Liver (tissue), 9 donors: ENCODE measurements around the gene TAAR2. TPM values are rescaled to one million over a fixed set of nuclear protein-coding genes. Genes with fewer than 3 reads are reported as not detected.

ENCODE experiments used
- DNase-seq: peaks from one replicate; pipeline ENCODE4 v3.0.0-alpha.2; 2017; ENCODE audit warnings: low spot score
- H3K27ac ChIP-seq, 2 donors: one replicate each; pipeline ENCODE4 v1.7.0; 2013; ENCODE audit warnings: inconsistent platforms in 2 of 2, low read length in 2 of 2, control low read depth in 1 of 2, low read depth in 1 of 2, mild to moderate bottlenecking in 1 of 2
- H3K27me3 ChIP-seq, 4 donors: one replicate each; pipeline versions ENCODE4 v1.6.1 to v1.7.0; 2013; ENCODE audit warnings: low read length in 3 of 4, inconsistent platforms in 1 of 4, mild to moderate bottlenecking in 1 of 4, moderate library complexity in 1 of 4; ENCODE audit not compliant: control insufficient read depth in 4 of 4, insufficient read depth in 4 of 4
- H3K36me3 ChIP-seq, 4 donors: one replicate each; pipeline versions ENCODE4 v1.6.1 to v1.7.0; 2013; ENCODE audit warnings: low read length in 3 of 4, mild to moderate bottlenecking in 3 of 4, low read depth in 1 of 4, moderate library complexity in 1 of 4; ENCODE audit not compliant: control insufficient read depth in 4 of 4, insufficient read depth in 3 of 4
- H3K4me1 ChIP-seq, 4 donors: one replicate each; pipeline versions ENCODE4 v1.6.1 to v1.7.0; 2013; ENCODE audit warnings: low read length in 3 of 4, mild to moderate bottlenecking in 3 of 4, moderate library complexity in 1 of 4; ENCODE audit not compliant: control insufficient read depth in 4 of 4, insufficient read depth in 4 of 4
- H3K4me3 ChIP-seq, 3 donors: one replicate each; pipeline versions ENCODE4 v1.6.1 to v1.7.0; 2013; ENCODE audit warnings: low read length in 3 of 3, control low read depth in 1 of 3, low read depth in 1 of 3, mild to moderate bottlenecking in 1 of 3
- H3K9ac ChIP-seq, 2 donors: one replicate each; pipeline ENCODE4 v1.7.0; 2013; ENCODE audit warnings: low read length in 2 of 2, mild to moderate bottlenecking in 2 of 2, moderate library complexity in 2 of 2, control low read depth in 1 of 2, low read depth in 1 of 2
- H3K9me3 ChIP-seq, 4 donors: one replicate each; pipeline versions ENCODE4 v1.6.1 to v1.7.0; 2013; ENCODE audit warnings: low read length in 3 of 4; ENCODE audit not compliant: control insufficient read depth in 4 of 4
- ATF3 ChIP-seq: IDR thresholded peaks from 2 replicates; pipeline ENCODE4 v1.6.1; 2016; ENCODE audit warnings: antibody characterized with exemption
- CTCF ChIP-seq: fragments of 150-350 bp; IDR thresholded peaks from 2 replicates; pipeline ENCODE4 v1.5.1; 2017; ENCODE audit warnings: improper control_type of control experiment, low read depth, low read length; ENCODE audit not compliant: missing input control
- EGR1 ChIP-seq, 2 donors: IDR thresholded peaks; 2 replicates each; pipeline ENCODE4 v1.6.1; 2016 to 2018; ENCODE audit warnings: antibody characterized with exemption in 2 of 2, low read depth in 2 of 2
- FOXA1 ChIP-seq: IDR thresholded peaks from 2 replicates; pipeline ENCODE4 v1.6.1; 2016; ENCODE audit warnings: antibody characterized with exemption
- FOXA2 ChIP-seq: IDR thresholded peaks from 2 replicates; pipeline ENCODE4 v1.6.1; 2016; ENCODE audit warnings: antibody characterized with exemption
- GABPA ChIP-seq, 2 donors: IDR thresholded peaks in 1 of 2; conservative IDR thresholded peaks in 1 of 2; 2 replicates each; pipeline ENCODE4 v1.6.1; 2016; ENCODE audit warnings: antibody characterized with exemption in 2 of 2, mild to moderate bottlenecking in 1 of 2, moderate library complexity in 1 of 2
- HNF4A ChIP-seq, 2 donors: conservative IDR thresholded peaks; 2 replicates each; pipeline ENCODE4 v1.6.1; 2016; ENCODE audit warnings: antibody characterized with exemption in 2 of 2, mild to moderate bottlenecking in 2 of 2
- HNF4G ChIP-seq: IDR thresholded peaks from 2 replicates; pipeline ENCODE4 v1.6.1; 2016; ENCODE audit warnings: antibody characterized with exemption
- JUND ChIP-seq, 2 donors: IDR thresholded peaks; 2 replicates each; pipeline ENCODE4 v1.6.1; 2016; ENCODE audit warnings: antibody characterized with exemption in 2 of 2
- MAX ChIP-seq: IDR thresholded peaks from 2 replicates; pipeline ENCODE4 v1.6.1; 2016; ENCODE audit warnings: antibody characterized with exemption
- NR2F2 ChIP-seq: IDR thresholded peaks from 2 replicates; pipeline ENCODE4 v1.6.1; 2016; ENCODE audit warnings: antibody characterized with exemption
- RAD21 ChIP-seq, 2 donors: IDR thresholded peaks; 2 replicates each; pipeline ENCODE4 v1.6.1; 2016; ENCODE audit warnings: antibody characterized with exemption in 2 of 2, mild to moderate bottlenecking in 2 of 2
- REST ChIP-seq: IDR thresholded peaks from 2 replicates; pipeline ENCODE4 v1.6.1; 2016; ENCODE audit warnings: antibody characterized with exemption, mild to moderate bottlenecking
- RXRA ChIP-seq, 2 donors: IDR thresholded peaks; 2 replicates each; pipeline ENCODE4 v1.6.1; 2017 to 2018; ENCODE audit warnings: antibody characterized with exemption in 2 of 2, mild to moderate bottlenecking in 1 of 2
- SP1 ChIP-seq: IDR thresholded peaks from 2 replicates; pipeline ENCODE4 v1.6.1; 2018; ENCODE audit warnings: antibody characterized with exemption, mild to moderate bottlenecking
- TAF1 ChIP-seq: conservative IDR thresholded peaks from 2 replicates; pipeline ENCODE4 v1.6.1; 2016; ENCODE audit warnings: antibody characterized with exemption, mild to moderate bottlenecking
- YY1 ChIP-seq: IDR thresholded peaks from 2 replicates; pipeline ENCODE4 v1.6.1; 2016; ENCODE audit warnings: antibody characterized with exemption, mild to moderate bottlenecking
- WGBS: extraction: QIAGEN DNeasy Blood & Tissue Kit; methylation state at CpG from one replicate; pipeline ENCODE4 v1.1.7; 2013; 5-methylcytosine and 5-hydroxymethylcytosine counted together
- polyA plus RNA-seq, 2 donors: library from polyadenylated mRNA; stranded (reverse) in 1 of 2; unstranded in 1 of 2; fragments of 200-250 nt in 1 of 2; fragments of >200 nt in 1 of 2; fragmentation: Nextera tagmentation in 1 of 2; extraction: Ambion mirVana in 1 of 2; gene quantifications; one replicate each; pipeline versions ENCODE4 v1.2.1 to v1.2.3, GENCODE V29; 2013 to 2015
- total RNA-seq, 2 donors: library from RNA; depleted of rRNA; stranded (reverse); fragments of >200 nt; gene quantifications; one replicate each; pipeline ENCODE4 v1.2.3, GENCODE V29; 2014
- TF ChIP-seq, protein P1 (sequence below): IDR thresholded peaks from 2 replicates; pipeline ENCODE4 v1.6.1; 2016; ENCODE audit warnings: antibody characterized with exemption
- donor health status: healthy.
- donor health status: healthy.
- donor health status: healthy.
- donor health status: healthy.
- donor health status: healthy.

The TAAR2 gene
- total and polyA plus RNA-seq, 4 donors: not detected

DNA sequence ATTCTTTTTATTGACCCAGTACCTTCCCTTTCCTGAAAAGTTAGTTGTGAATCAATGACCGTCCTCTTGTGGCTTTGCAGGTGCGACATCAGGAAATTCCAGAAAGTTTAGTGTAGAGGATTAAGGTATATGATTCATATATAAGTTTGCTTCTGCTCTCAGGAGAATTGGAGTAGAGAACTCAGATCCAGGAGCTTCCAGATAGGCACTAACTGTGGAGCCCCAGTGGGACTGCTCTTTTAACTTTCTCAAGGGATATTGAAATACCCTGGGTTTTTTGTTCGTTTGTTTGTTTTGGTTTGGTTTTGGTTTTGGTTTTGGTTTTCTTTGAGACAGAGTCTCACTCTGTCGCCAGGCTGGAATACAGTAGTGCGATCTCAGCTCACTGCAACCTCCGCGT is 9.5 kb downstream of the TAAR2 start (continued):
- TF ChIP-seq REST: peak; percentile 15
- TF ChIP-seq RAD21 (IDR thresholded peaks at IDR 0.05): peak in 1 of 2 donors; percentile 15
- no peak for TF ChIP-seq MAX
- TF ChIP-seq EGR1 (IDR thresholded peaks at IDR 0.05; ENCODE audit: low read depth in 2 of 2): no peak
- TF ChIP-seq, protein P1, sequence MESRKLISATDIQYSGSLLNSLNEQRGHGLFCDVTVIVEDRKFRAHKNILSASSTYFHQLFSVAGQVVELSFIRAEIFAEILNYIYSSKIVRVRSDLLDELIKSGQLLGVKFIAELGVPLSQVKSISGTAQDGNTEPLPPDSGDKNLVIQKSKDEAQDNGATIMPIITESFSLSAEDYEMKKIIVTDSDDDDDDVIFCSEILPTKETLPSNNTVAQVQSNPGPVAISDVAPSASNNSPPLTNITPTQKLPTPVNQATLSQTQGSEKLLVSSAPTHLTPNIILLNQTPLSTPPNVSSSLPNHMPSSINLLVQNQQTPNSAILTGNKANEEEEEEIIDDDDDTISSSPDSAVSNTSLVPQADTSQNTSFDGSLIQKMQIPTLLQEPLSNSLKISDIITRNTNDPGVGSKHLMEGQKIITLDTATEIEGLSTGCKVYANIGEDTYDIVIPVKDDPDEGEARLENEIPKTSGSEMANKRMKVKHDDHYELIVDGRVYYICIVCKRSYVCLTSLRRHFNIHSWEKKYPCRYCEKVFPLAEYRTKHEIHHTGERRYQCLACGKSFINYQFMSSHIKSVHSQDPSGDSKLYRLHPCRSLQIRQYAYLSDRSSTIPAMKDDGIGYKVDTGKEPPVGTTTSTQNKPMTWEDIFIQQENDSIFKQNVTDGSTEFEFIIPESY: no peak
- TF ChIP-seq HNF4A (conservative IDR thresholded peaks at IDR 0.05): peak in 1 of 2 donors; percentile 3
- TF ChIP-seq NR2F2: no peak

- Histone ChIP-seq H3K9ac (peak overlapping the region in 1 of 2 donors; percentile 47), H3K27ac (peak overlapping the region; percentile 1 to 21), H3K9me3 (no peaks in the 10 kb centered on the region), H3K4me1 (peaks cover 3 to 17% (median 5%) of the 10 kb centered on the region in 4 donors), H3K4me3 (peak overlapping the region in 2 of 3 donors; percentile 6), H3K36me3 (no peaks in the 10 kb centered on the region), H3K27me3 (no peaks in the 10 kb centered on the region)
- no peak for DNase-seq
- WGBS: 34% methylated on average over 4 of the region's 4 CpGs
- peak; percentile 57 for TF ChIP-seq NR2F2
- peak; percentile 12 for TF ChIP-seq SP1
- TF ChIP-seq GABPA (IDR thresholded peaks at IDR 0.05 in 1 of 2, conservative IDR thresholded peaks at IDR 0.05 in 1 of 2): no peak
- peak; percentile 45 to 46 for TF ChIP-seq HNF4A (conservative IDR thresholded peaks at IDR 0.05)
- no peak for TF ChIP-seq RAD21 (IDR thresholded peaks at IDR 0.05)
- TF ChIP-seq HNF4G: no peak
- TF ChIP-seq ATF3: no peak
- no peak for TF ChIP-seq FOXA1
- no peak for TF ChIP-seq CTCF
- TF ChIP-seq JUND (IDR thresholded peaks at IDR 0.05): no peak
- TF ChIP-seq TAF1: no peak
- no peak for TF ChIP-seq MAX
- no peak for TF ChIP-seq REST
- no peak for TF ChIP-seq FOXA2
- no peak for TF ChIP-seq YY1
- TF ChIP-seq, protein P1: no peak
- TF ChIP-seq RXRA (IDR thresholded peaks at IDR 0.05): peak in 1 of 2 donors; percentile 34
- TF ChIP-seq EGR1 (IDR thresholded peaks at IDR 0.05; ENCODE audit: low read depth in 2 of 2): no peak
Measured at GRCh38 chr6:132612449-132613108, 11.5 kb downstream of the TAAR2 start.
